Epithelial cell of esophagus (primary cell): ENCODE results near the gene NR6A1.

Source experiments
- DNase-seq: peaks from one replicate; pipeline ENCODE4 v3.0.0; 2010; ENCODE audit warnings: low read depth
- H3K4me3 ChIP-seq: 2 replicates; pipeline ENCODE4 v1.5.1; 2011; ENCODE audit warnings: mild to moderate bottlenecking, low read length, control low read depth
- CTCF ChIP-seq: IDR thresholded peaks from 2 replicates; pipeline ENCODE4 v1.5.1; 2011; ENCODE audit warnings: low read depth, mild to moderate bottlenecking, low read length, control low read depth, inconsistent platforms; ENCODE audit not compliant: insufficient read depth; ENCODE audit errors: missing control alignments

The NR6A1 gene

GRCh38 chr9:124770359-124771020 lies 621 bp downstream of the NR6A1 start:
- peak overlapping the region; percentile 70 for H3K4me3 ChIP-seq
- TF ChIP-seq CTCF = no peak
- no peak for DNase-seq

DNA sequence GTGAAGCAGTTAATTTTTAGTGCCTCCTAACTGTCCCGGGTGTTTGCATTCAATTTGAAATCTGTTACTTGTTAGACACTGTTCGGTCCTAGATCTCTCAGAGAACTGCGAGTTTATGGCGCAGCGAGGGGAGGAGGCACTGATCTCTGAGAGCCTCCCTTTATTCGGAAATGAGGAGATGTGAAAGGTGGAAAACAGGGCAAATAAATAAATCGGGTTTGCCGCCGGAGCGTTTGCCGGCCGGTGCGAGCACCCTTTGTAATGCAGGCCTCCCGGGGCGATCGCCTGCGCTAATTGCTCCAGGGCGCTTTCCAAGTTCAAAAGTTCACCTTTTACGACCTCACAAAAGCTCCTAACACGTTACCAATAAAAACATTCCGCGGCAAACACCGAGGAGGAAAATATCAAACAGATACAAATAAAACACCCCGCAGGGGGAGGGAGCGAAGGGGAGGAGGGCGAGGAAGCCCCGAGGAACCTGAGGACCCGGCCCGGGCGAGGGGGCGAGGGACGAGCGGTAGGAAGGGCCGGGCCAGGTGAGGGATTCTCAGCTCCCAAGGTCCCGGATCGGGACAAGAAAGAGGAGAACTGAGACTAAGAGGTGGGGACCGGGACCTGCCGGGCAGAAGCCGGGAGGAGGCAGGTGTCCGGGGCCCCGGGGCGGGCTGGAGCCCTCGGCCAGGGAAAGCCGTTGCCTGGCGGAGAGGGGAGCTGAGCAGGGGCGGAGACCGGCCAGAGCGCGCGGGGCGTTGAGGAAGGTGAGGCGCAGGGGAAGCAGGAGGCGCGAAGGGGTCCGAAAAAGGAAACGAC lies 1.4 kb downstream of the NR6A1 start:
- peak overlapping the region; percentile 70 for H3K4me3 ChIP-seq
- no peak for DNase-seq
- TF ChIP-seq CTCF = no peak

DNA sequence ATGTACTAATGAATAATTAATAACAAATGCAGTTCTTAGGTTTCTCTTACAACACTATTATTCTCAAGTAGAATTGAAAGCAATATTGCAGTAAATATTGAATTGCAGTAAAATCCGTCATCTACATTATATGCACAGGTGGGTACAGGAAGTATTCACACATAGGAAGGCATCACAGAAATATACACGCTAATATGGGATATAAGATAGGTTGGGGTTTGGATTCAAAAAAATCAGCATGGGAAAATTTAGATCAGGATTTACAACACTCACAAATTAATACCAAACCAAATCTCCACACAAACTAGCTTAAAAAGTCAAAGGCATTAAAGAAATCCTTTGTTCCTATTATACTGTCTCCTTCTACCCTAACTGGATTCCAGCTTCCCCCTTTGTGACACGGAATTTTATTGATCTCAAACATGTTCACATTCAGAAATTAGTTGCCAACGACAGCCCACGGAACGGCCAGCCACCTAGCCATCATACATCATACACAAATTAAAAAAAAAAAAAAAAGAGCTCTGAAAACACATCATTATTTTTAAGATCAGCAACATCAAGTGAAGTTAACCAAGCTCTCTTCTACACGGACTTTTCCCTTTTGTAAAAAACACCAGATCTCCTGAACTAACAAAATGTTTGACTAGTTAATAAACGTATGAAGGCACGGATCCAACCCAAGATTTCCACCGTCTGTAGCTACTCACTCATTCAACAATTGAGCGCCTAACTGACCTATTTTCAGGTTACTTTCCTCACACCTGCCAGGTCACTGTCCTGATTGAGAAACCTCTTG lies 2.2 kb downstream of the NR6A1 start:
- H3K4me3 ChIP-seq = peak overlapping the region; percentile 70
- no peak for DNase-seq
- TF ChIP-seq CTCF = no peak

DNA sequence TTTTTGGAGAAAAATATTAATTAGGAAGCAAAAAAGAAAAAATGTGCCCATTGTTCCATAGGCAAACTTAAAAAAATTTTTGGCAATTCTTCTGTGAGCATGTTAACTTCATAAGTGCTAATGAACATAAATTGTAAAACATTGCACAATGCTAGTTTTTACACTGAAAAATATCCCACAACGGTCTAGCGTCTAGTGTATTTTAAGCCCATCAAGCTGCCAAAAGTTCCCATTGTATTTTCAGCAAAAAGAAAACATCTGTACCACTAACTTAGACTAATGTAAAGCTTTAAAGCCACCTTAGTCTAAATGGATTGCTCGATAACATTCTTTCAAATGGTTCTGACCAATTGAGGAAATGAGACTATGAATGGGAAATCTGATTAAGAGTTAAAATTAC lies 2.8 kb downstream of the NR6A1 start:
- TF ChIP-seq CTCF = no peak
- DNase-seq = no peak
- H3K4me3 ChIP-seq = no peak overlapping the region

DNA sequence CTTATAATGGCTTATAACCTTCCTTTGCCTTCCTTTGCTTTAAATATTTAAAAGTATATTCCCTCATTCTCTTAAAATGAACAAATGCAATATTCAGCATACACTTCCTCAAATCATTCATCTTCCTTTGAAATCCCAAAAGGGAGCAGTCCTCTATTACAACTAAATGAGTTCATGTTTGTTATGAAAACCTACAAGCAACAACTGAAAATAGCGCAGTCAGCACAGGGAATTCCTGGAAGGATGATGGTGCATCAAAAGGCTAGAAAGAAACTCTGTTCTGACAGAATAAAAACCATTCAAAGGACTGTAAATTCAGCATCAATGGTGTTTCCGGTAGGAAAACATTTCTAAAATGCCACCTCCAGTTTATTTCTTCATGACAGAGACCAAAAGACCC lies 3.3 kb downstream of the NR6A1 start:
- no peak for TF ChIP-seq CTCF
- H3K4me3 ChIP-seq = no peak overlapping the region
- DNase-seq = no peak

GRCh38 chr9:124766815-124767554 lies 4.1 kb downstream of the NR6A1 start:
- no peak for DNase-seq
- TF ChIP-seq CTCF = peak; percentile 28
- H3K4me3 ChIP-seq = no peak overlapping the region
